Measurements from ENCODE around the gene ATAD3A. TPM values are rescaled to one million over a fixed set of nuclear protein-coding genes. Genes with fewer than 3 reads are reported as not detected.

ATAD3A gene
- total and polyA plus RNA-seq, 2 experiments from 2014 or later = 36.5 to 80.3 TPM

DNA sequence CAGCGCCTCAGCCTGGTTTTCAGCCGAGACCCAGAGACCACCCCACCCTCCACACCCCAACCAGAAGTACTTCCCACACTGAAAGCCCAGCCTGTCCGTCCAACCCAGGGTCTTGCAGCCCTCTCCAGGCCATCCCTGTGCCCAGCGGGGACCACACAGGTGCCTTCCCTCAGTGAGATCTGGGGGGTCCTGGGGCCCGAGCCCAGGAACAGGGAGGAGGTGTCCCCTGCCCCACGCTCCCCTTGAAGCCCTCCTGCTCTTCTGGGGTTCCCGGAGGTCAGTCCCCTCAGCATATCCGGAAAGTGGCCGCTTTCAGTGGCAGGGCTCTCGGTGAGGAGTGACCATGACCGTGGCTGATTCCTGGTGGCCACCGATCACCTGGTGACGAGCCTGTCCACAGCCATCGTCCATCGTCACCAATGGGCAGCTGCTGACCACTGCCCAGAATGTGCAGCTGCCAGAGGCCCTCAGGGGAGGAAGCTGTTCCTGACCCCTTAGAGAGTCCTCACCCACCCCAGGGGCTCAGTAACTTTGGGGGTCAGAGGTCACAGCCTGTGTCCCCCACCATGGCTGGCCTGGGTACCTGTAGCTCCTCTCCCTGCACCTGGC lies 25.1 kb downstream of the ATAD3A start:
- Mint-ChIP-seq H3K27me3 (ENCODE audit: insufficient read depth, low read depth, poor library complexity) (peaks cover 16% of the 10 kb centered on the region), H3K4me1 (peaks cover 8% of the 10 kb centered on the region), H3K27ac (0 out of 2 replicates have a peak overlapping the region, but pooled peaks have one; percentile 59), H3K9me3 (0 out of 3 replicates have a peak, but pooled peaks cover 2% of the 10 kb centered on the region), H3K4me3 (no peak overlapping the region), H3K36me3 (ENCODE audit: low read depth) (peaks cover 14% of the 10 kb centered on the region)
- Histone ChIP-seq H3F3A (replicated peaks; ENCODE audit: low read depth) (peaks cover 24% of the 10 kb centered on the region), H2AFZ (no peak overlapping the region), H3K4me2 (no peak overlapping the region), H4K20me1 (replicated peaks; ENCODE audit: insufficient read depth) (peaks cover 4% of the 10 kb centered on the region; the same call in 1 of the 2 replicates), H3K4me1 (ENCODE audit: insufficient read depth) (no peaks in the 10 kb centered on the region; the same call in 1 of the 2 replicates), H3K9me2 (ENCODE audit: insufficient read depth) (no peaks in the 10 kb centered on the region), H3K36me3 (ENCODE audit: insufficient read depth) (no peaks in the 10 kb centered on the region), H3K27me3 (ENCODE audit: insufficient read depth) (no peaks in the 10 kb centered on the region), H3K27ac (ENCODE audit: low read depth) (no peak overlapping the region), H3K79me2 (replicated peaks; ENCODE audit: insufficient read depth) (no peaks in the 10 kb centered on the region), H3K4me3 (no peak overlapping the region)
- TF ChIP-seq, protein P1, sequence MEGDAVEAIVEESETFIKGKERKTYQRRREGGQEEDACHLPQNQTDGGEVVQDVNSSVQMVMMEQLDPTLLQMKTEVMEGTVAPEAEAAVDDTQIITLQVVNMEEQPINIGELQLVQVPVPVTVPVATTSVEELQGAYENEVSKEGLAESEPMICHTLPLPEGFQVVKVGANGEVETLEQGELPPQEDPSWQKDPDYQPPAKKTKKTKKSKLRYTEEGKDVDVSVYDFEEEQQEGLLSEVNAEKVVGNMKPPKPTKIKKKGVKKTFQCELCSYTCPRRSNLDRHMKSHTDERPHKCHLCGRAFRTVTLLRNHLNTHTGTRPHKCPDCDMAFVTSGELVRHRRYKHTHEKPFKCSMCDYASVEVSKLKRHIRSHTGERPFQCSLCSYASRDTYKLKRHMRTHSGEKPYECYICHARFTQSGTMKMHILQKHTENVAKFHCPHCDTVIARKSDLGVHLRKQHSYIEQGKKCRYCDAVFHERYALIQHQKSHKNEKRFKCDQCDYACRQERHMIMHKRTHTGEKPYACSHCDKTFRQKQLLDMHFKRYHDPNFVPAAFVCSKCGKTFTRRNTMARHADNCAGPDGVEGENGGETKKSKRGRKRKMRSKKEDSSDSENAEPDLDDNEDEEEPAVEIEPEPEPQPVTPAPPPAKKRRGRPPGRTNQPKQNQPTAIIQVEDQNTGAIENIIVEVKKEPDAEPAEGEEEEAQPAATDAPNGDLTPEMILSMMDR (conservative IDR thresholded peaks at IDR 0.05; ENCODE audit: low read depth in 2 of 2) = 0 out of 4 replicates have a peak, but pooled peaks of 1 of the 2 experiments have one; percentile 1
- no peak for TF ChIP-seq ZNF114 (CRISPR knock-in tag; IDR thresholded peaks at IDR 0.05)
- DNase-seq (ENCODE audit: low spot score) (no peak), ATAC-seq (no peak)

DNA sequence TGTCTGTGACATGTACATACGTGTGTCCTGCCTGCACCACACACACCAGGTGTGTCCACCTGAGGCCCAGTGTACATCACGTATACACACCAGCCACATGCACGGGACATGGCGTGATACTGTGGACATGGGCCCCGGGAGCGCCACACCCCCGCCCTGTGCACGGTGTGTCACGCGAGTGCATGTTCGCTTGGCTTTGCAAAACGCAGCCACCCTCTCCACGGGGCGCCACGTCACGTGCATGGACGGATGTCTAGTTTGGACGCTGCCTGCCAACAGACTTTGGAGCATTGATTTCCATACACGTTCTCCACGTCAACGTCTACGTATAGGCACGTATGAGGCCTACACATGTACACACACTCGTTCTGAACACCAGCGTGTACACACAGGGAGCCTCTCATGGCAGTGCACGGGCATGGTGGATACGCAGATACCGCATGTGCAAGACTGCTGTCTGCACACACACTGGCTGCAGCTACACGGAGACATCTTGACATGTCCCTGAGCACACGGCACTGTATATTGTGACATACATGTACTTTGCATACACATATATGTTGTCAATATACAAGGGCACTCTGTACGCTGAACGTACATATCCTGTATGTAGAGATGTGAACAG lies 25.8 kb downstream of the ATAD3A start:
- H3K4me3 Mint-ChIP-seq = no peak overlapping the region
- ATAC-seq (no peak), DNase-seq (ENCODE audit: low spot score) (no peak)
- H3K36me3 Mint-ChIP-seq (ENCODE audit: low read depth) = peaks cover 16% of the 10 kb centered on the region
- no peak overlapping the region for H3K4me3 ChIP-seq
- H2AFZ ChIP-seq = no peak overlapping the region
- peaks cover 8% of the 10 kb centered on the region for H3K4me1 Mint-ChIP-seq
- H3K27ac ChIP-seq (ENCODE audit: low read depth) = no peak overlapping the region
- peaks cover 4% of the 10 kb centered on the region; the same call in 1 of the 2 replicates for H4K20me1 ChIP-seq (replicated peaks; ENCODE audit: insufficient read depth)
- H3K4me2 ChIP-seq = no peak overlapping the region
- peaks cover 24% of the 10 kb centered on the region for H3F3A ChIP-seq (replicated peaks; ENCODE audit: low read depth)
- H3K36me3 ChIP-seq (ENCODE audit: insufficient read depth) = no peaks in the 10 kb centered on the region
- peaks cover 15% of the 10 kb centered on the region for H3K27me3 Mint-ChIP-seq (ENCODE audit: insufficient read depth, low read depth, poor library complexity)
- no peaks in the 10 kb centered on the region for H3K27me3 ChIP-seq (ENCODE audit: insufficient read depth)
- no peaks in the 10 kb centered on the region for H3K79me2 ChIP-seq (replicated peaks; ENCODE audit: insufficient read depth)
- TF ChIP-seq ZNF114 (CRISPR knock-in tag; IDR thresholded peaks at IDR 0.05) = no peak
- TF ChIP-seq, protein P2, sequence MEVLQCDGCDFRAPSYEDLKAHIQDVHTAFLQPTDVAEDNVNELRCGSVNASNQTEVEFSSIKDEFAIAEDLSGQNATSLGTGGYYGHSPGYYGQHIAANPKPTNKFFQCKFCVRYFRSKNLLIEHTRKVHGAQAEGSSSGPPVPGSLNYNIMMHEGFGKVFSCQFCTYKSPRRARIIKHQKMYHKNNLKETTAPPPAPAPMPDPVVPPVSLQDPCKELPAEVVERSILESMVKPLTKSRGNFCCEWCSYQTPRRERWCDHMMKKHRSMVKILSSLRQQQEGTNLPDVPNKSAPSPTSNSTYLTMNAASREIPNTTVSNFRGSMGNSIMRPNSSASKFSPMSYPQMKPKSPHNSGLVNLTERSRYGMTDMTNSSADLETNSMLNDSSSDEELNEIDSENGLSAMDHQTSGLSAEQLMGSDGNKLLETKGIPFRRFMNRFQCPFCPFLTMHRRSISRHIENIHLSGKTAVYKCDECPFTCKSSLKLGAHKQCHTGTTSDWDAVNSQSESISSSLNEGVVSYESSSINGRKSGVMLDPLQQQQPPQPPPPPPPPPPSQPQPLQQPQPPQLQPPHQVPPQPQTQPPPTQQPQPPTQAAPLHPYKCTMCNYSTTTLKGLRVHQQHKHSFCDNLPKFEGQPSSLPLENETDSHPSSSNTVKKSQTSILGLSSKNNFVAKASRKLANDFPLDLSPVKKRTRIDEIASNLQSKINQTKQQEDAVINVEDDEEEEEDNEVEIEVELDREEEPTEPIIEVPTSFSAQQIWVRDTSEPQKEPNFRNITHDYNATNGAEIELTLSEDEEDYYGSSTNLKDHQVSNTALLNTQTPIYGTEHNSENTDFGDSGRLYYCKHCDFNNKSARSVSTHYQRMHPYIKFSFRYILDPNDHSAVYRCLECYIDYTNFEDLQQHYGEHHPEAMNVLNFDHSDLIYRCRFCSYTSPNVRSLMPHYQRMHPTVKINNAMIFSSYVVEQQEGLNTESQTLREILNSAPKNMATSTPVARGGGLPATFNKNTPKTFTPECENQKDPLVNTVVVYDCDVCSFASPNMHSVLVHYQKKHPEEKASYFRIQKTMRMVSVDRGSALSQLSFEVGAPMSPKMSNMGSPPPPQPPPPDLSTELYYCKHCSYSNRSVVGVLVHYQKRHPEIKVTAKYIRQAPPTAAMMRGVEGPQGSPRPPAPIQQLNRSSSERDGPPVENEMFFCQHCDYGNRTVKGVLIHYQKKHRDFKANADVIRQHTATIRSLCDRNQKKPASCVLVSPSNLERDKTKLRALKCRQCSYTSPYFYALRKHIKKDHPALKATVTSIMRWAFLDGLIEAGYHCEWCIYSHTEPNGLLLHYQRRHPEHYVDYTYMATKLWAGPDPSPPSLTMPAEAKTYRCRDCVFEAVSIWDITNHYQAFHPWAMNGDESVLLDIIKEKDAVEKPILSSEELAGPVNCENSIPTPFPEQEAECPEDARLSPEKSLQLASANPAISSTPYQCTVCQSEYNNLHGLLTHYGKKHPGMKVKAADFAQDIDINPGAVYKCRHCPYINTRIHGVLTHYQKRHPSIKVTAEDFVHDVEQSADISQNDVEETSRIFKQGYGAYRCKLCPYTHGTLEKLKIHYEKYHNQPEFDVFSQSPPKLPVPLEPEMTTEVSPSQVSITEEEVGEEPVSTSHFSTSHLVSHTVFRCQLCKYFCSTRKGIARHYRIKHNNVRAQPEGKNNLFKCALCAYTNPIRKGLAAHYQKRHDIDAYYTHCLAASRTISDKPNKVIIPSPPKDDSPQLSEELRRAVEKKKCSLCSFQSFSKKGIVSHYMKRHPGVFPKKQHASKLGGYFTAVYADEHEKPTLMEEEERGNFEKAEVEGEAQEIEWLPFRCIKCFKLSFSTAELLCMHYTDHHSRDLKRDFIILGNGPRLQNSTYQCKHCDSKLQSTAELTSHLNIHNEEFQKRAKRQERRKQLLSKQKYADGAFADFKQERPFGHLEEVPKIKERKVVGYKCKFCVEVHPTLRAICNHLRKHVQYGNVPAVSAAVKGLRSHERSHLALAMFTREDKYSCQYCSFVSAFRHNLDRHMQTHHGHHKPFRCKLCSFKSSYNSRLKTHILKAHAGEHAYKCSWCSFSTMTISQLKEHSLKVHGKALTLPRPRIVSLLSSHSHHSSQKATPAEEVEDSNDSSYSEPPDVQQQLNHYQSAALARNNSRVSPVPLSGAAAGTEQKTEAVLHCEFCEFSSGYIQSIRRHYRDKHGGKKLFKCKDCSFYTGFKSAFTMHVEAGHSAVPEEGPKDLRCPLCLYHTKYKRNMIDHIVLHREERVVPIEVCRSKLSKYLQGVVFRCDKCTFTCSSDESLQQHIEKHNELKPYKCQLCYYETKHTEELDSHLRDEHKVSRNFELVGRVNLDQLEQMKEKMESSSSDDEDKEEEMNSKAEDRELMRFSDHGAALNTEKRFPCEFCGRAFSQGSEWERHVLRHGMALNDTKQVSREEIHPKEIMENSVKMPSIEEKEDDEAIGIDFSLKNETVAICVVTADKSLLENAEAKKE (CRISPR knock-in tag; IDR thresholded peaks at IDR 0.05) = no peak
- no peak for TF ChIP-seq JUNB (IDR thresholded peaks at IDR 0.05; ENCODE audit: unreplicated experiment)
- TF ChIP-seq, protein P3, sequence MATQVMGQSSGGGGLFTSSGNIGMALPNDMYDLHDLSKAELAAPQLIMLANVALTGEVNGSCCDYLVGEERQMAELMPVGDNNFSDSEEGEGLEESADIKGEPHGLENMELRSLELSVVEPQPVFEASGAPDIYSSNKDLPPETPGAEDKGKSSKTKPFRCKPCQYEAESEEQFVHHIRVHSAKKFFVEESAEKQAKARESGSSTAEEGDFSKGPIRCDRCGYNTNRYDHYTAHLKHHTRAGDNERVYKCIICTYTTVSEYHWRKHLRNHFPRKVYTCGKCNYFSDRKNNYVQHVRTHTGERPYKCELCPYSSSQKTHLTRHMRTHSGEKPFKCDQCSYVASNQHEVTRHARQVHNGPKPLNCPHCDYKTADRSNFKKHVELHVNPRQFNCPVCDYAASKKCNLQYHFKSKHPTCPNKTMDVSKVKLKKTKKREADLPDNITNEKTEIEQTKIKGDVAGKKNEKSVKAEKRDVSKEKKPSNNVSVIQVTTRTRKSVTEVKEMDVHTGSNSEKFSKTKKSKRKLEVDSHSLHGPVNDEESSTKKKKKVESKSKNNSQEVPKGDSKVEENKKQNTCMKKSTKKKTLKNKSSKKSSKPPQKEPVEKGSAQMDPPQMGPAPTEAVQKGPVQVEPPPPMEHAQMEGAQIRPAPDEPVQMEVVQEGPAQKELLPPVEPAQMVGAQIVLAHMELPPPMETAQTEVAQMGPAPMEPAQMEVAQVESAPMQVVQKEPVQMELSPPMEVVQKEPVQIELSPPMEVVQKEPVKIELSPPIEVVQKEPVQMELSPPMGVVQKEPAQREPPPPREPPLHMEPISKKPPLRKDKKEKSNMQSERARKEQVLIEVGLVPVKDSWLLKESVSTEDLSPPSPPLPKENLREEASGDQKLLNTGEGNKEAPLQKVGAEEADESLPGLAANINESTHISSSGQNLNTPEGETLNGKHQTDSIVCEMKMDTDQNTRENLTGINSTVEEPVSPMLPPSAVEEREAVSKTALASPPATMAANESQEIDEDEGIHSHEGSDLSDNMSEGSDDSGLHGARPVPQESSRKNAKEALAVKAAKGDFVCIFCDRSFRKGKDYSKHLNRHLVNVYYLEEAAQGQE (IDR thresholded peaks at IDR 0.05; ENCODE audit: unreplicated experiment) = no peak
- no peaks in the 10 kb centered on the region for H3K9me2 ChIP-seq (ENCODE audit: insufficient read depth)
- no peak overlapping the region for H3K27ac Mint-ChIP-seq
- no peaks in the 10 kb centered on the region; the same call in 1 of the 2 replicates for H3K4me1 ChIP-seq (ENCODE audit: insufficient read depth)
- no peaks in the 10 kb centered on the region for H3K9me3 Mint-ChIP-seq

Measured in GM23338 (cell line).